Measurements from ENCODE around the gene CEP19. TPM values are rescaled to one million over a fixed set of nuclear protein-coding genes. Genes with fewer than 3 reads are reported as not detected.

Gene CEP19
- total and polyA plus RNA-seq, 2 of the 8 experiments (the other 6 are each of a cell fraction or from before 2014, with no cell fraction given), result 0.95 to 1.6 TPM

GRCh38 chr3:196670339-196670738 lies 41.7 kb downstream of the CEP19 start (continued):
- TF ChIP-seq CHD7 (IDR thresholded peaks at IDR 0.05; ENCODE audit: insufficient replicate concordance, low read length), result no peak
